GM19099 (cell line): ENCODE results near the gene CDK7.

Experiments used
- POLR2A ChIP-seq: IDR thresholded peaks from 3 replicates; pipeline ENCODE4 v1.6.1; 2011; ENCODE audit warnings: low read depth; ENCODE audit not compliant: insufficient read length; ENCODE audit errors: extremely low read depth

The CDK7 gene

DNA sequence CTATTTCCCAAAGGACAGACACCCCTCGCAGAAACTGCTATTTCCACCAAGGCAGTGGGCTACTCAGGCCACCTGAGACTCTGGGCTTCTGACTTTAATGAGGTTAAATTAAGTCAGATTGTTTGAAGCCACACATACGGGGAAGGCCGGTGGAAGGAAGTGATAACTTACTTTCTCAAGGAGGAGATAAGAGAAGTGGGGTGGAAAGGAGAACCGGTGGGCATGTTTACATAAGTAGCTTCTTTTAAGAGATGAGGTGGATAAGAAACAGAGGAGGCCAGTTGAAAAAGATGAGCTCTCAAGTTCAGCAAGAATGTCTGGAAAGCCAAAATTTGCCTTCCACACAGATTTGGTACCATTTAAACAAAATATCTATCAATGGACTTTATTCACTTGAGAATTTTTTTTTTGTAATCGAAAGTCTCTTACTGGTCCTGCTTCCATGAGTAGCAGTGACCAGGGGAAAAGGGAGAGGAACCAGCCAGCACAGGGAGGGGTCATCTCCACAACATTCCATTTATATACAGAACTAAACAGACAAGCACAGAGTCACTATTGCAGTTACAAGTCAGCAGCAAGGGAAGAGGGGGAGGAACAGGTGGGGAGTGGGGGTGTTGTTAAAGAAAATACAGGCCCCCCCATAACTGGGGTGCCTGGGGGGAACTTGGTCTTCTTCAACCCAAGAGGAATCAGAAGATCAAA is 77.9 kb downstream of the CDK7 start:
- TF ChIP-seq POLR2A, result no peak

DNA sequence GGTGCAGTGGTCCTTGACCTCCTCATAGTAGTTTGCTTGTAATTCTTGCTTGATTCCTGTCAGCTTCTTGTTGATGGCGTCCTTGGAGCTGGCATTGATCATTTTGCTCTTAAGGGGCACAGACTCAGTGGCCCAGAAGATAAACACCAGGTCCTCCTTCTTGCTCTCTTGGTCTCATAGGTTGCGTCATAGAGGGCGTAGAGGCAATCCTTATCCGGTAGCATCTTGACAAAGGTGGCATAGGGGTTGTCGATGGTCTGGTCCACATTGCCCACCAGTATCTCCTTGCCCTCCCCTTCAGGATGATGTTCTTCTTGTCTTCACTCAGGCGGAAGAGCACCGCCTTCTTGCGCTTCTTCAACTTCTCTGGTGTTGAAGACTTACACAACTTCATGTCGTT is 78.7 kb downstream of the CDK7 start:
- TF ChIP-seq POLR2A, result no peak

DNA sequence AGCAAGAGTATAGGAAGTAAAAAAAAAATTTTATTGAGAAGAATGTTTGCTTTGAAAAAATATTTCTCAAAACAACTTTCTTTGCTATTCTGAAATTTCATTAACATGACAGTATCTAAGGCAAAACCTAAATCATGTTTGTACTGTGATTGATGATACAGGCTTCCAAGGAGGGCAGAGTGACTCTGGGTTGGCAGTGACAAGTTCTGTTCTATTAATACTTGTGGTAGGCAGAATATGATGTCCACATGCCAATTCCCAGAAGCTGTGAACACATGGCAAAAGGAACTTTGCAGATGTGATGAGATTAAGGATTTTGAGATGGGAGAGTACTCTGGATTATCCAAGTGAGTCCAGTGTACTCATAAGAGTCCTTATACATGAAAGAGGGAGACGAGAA is 81.3 kb downstream of the CDK7 start:
- no peak for TF ChIP-seq POLR2A

DNA sequence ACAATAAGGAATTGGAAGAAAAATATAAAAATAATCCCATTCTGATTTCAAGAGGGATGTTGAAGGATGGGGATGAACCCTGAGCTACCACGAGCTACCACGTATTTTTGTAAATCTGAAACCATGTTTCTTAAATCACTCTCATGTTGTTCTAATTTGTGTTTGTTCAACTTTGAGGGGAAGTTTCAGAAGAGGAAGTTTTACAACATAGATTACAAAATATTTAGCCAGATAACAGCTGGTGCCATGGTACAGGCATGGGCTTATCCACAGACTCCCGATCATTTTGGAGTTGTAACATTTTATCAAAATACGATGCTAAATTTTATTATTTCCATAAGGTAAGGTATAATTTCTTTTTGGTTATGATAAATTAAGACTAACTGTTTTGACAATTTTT is 82.7 kb downstream of the CDK7 start:
- no peak for TF ChIP-seq POLR2A

DNA sequence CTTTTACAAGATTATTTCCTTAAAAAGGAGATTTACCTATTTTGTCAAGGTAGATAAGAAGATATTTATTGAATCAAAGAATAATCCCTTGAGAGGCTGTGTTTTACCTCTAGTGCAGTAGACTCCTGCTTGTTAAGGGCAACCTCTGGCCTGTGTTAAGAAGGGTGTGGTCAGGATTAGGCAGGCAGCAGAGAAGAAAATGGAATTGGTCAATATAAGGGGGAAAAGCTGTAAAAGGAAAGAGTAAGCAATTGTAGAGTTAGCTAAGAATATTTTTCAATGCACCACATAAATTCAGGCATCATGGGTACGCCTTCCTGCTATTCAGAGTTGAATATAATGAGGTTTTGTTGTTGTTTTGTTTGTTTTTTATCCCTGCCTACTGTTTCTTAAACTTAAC is 91.7 kb downstream of the CDK7 start:
- no peak for TF ChIP-seq POLR2A
